Measurements from ENCODE around the gene NPFFR1. TPM values are rescaled to one million over a fixed set of nuclear protein-coding genes. Genes with fewer than 3 reads are reported as not detected.

The NPFFR1 gene
- total RNA-seq, 1 experiment from 2014 or later: 0.05 TPM

GRCh38 chr10:70260734-70261133 lies 23.1 kb downstream of the NPFFR1 start:
- no peak for ATAC-seq
- H3K27me3 ChIP-seq (ENCODE audit: control insufficient read depth, insufficient read depth, low read length): no peaks in the 10 kb centered on the region
- peak overlapping the region; percentile 39; the same call in 1 of the 2 replicates for H3K27ac ChIP-seq (ENCODE audit: low read length)
- TF ChIP-seq CTCF (IDR thresholded peaks at IDR 0.05) (no peak), REST (IDR thresholded peaks at IDR 0.05; ENCODE audit: insufficient read depth in 1 of 2, low read depth in 2 of 2, low read length in 1 of 2) (no peak), POLR2AphosphoS5 (IDR thresholded peaks at IDR 0.05; ENCODE audit: low read depth, low read length) (no peak), SIN3A (IDR thresholded peaks at IDR 0.05; ENCODE audit: borderline replicate concordance, insufficient read depth, low read depth, low read length) (no peak), TCF7L2 (IDR thresholded peaks at IDR 0.05; ENCODE audit: low read depth, low read length) (no peak)
- H3K4me1 ChIP-seq (ENCODE audit: control insufficient read depth, insufficient read depth, low read length): peaks cover 27% of the 10 kb centered on the region; the same call in 1 of the 2 replicates
- no peaks in the 10 kb centered on the region for H3K36me3 ChIP-seq (ENCODE audit: control insufficient read depth, insufficient read depth, low read length)
- no peak for DNase-seq (ENCODE audit: low read depth, low spot score)
- H3K4me3 ChIP-seq (ENCODE audit: low read depth in 2 of 2, low read length in 2 of 2): no peak overlapping the region
- intact Hi-C loops (cut with micrococcal nuclease; ENCODE audit: unreplicated experiment) (no loop called here), in situ Hi-C loops (cut with HindIII; ENCODE audit: low pct_unique_long_range_greater_than_20kb, low sequenced_read_pairs) (no loop called here)
- CTCF ChIA-PET: no interaction called here
- POLR2A ChIA-PET: no interaction called here
- BruUV-seq (replicated peaks): no TSS peak
- no peaks in the 10 kb centered on the region for H3K9me3 ChIP-seq (ENCODE audit: control insufficient read depth, insufficient read depth, low read depth, low read length)

- Histone ChIP-seq H3K9me3 (ENCODE audit: control insufficient read depth, insufficient read depth, low read depth, low read length) (no peaks in the 10 kb centered on the region), H3K27ac (ENCODE audit: low read length) (peak overlapping the region; percentile 39; the same call in 1 of the 2 replicates), H3K4me3 (ENCODE audit: low read depth in 2 of 2, low read length in 2 of 2) (no peak overlapping the region), H3K4me1 (ENCODE audit: control insufficient read depth, insufficient read depth, low read length) (peaks cover 27% of the 10 kb centered on the region; the same call in 1 of the 2 replicates), H3K27me3 (ENCODE audit: control insufficient read depth, insufficient read depth, low read length) (no peaks in the 10 kb centered on the region), H3K36me3 (ENCODE audit: control insufficient read depth, insufficient read depth, low read length) (no peaks in the 10 kb centered on the region)
- DNase-seq (ENCODE audit: low read depth, low spot score) (no peak), ATAC-seq (no peak)
- in situ Hi-C loops (cut with HindIII; ENCODE audit: low pct_unique_long_range_greater_than_20kb, low sequenced_read_pairs) (no loop called here), intact Hi-C loops (cut with micrococcal nuclease; ENCODE audit: unreplicated experiment) (no loop called here)
- ChIA-PET POLR2A (no interaction called here), CTCF (interaction anchor here (0.6 kb wide), 1 partner anchor 99 kb away, joined by 3 read pairs; no protein-coding TSS in a partner anchor)
- no TSS peak for BruUV-seq (replicated peaks)
- no peak for TF ChIP-seq CTCF (IDR thresholded peaks at IDR 0.05)
- TF ChIP-seq POLR2AphosphoS5 (IDR thresholded peaks at IDR 0.05; ENCODE audit: low read depth, low read length): no peak
- TF ChIP-seq TCF7L2 (IDR thresholded peaks at IDR 0.05; ENCODE audit: low read depth, low read length): no peak
- no peak for TF ChIP-seq REST (IDR thresholded peaks at IDR 0.05; ENCODE audit: insufficient read depth in 1 of 2, low read depth in 2 of 2, low read length in 1 of 2)
- TF ChIP-seq SIN3A (IDR thresholded peaks at IDR 0.05; ENCODE audit: borderline replicate concordance, insufficient read depth, low read depth, low read length): no peak
Observed at GRCh38 chr10:70260259-70260658, 23.5 kb downstream of the NPFFR1 start.

Measured in Panc1 (cell line).